K562 treated with DMSO at 1 percent for 12 hours (cell line): ENCODE data around the gene ZFP64. TPM values are rescaled to one million over a fixed set of nuclear protein-coding genes. Genes with fewer than 3 reads are reported as not detected.

Experiments
- total RNA-seq: library from RNA; unstranded; fragments of 300-600 nt; gene quantifications from 2 replicates; pipeline ENCODE4 v1.2.3, GENCODE V29; 2022; ENCODE audit not compliant: insufficient read depth

Gene ZFP64
- 5.7 and 11.1 TPM in 2 replicates for total RNA-seq

GRCh38 chr20:52191132-52191915, at the start of gene ZFP64:
TSS of gene ZFP64 (minus strand) at chr20:52191779. CDS start at chr20:52191636, 143 bp downstream.

